Esophagus muscularis mucosa (tissue), 4 donors: ENCODE measurements around the gene LAMA5. TPM values are rescaled to one million over a fixed set of nuclear protein-coding genes. Genes with fewer than 3 reads are reported as not detected.

ENCODE experiments used
- DNase-seq: peaks from one replicate; pipeline ENCODE4 v3.0.0-alpha.2; 2017; ENCODE audit errors: extremely low spot score
- H3K27ac ChIP-seq, 4 donors: fragments of 200-600 bp; sonication (generic); replicated peaks in 1 of 4; 1 replicate in 3 of 4; 2 replicates in 1 of 4; pipeline ENCODE4 v1.5.1; 2016 to 2019; ENCODE audit warnings: mild to moderate bottlenecking in 1 of 4
- H3K27me3 ChIP-seq, 4 donors: fragments of 200-600 bp; sonication (generic); one replicate each; pipeline versions ENCODE4 v1.5.1 to v1.6.0; 2016 to 2019
- H3K36me3 ChIP-seq, 4 donors: fragments of 200-600 bp; sonication (generic); one replicate each; pipeline ENCODE4 v1.5.1; 2016 to 2019
- H3K4me1 ChIP-seq, 4 donors: fragments of 200-600 bp; sonication (generic); one replicate each; pipeline ENCODE4 v1.5.1; 2016 to 2019
- H3K4me3 ChIP-seq, 4 donors: fragments of 200-600 bp; sonication (generic); 1 replicate in 2 of 4; 2 replicates in 2 of 4; pipeline ENCODE4 v1.5.1; 2016 to 2019; ENCODE audit warnings: mild to moderate bottlenecking in 4 of 4, moderate library complexity in 1 of 4
- H3K9me3 ChIP-seq, 4 donors: fragments of 200-600 bp; sonication (generic); 1 replicate in 3 of 4; 2 replicates in 1 of 4; pipeline ENCODE4 v1.5.1; 2016 to 2019
- EP300 ChIP-seq: sonication (generic); formaldehyde crosslinking; IDR thresholded peaks from one replicate; pipeline ENCODE4 v1.6.1; 2017; ENCODE audit warnings: antibody characterized with exemption
- POLR2A ChIP-seq: fragments of 450-650 bp; IDR thresholded peaks from one replicate; pipeline ENCODE4 v1.6.1; 2017; ENCODE audit warnings: antibody characterized with exemption, moderate library complexity, mild to moderate bottlenecking, low read depth
- POLR2AphosphoS5 ChIP-seq, 2 donors: sonication (generic); formaldehyde crosslinking; IDR thresholded peaks; one replicate each; pipeline ENCODE4 v1.6.1; 2017; ENCODE audit warnings: antibody characterized with exemption in 2 of 2
- WGBS: methylation state at CpG from one replicate; pipeline ENCODE4 v1.1.5; 2018; 5-methylcytosine and 5-hydroxymethylcytosine counted together
- intact Hi-C: fragments of 100-400 bp; cut with DNase I; formaldehyde crosslinking; loops from one replicate; pipeline ENCODE4 v1.15.1; 2023
- total RNA-seq, 4 donors: library from RNA; depleted of rRNA; stranded (reverse); fragments of >200 nt; gene quantifications; one replicate each; pipeline versions ENCODE4 v1.1.0 to v1.2.1, GENCODE V29; 2016
- TF ChIP-seq, protein P1 (sequence below), 3 experiments: fragments of 200-600 bp in 2 of 3; fragments of 450-650 bp in 1 of 3; sonication (generic) in 2 of 3; IDR thresholded peaks; one replicate each; pipeline ENCODE4 v1.5.1; 2017 to 2019; ENCODE audit warnings: antibody characterized with exemption in 3 of 3, mild to moderate bottlenecking in 2 of 3, moderate library complexity in 1 of 3

LAMA5 gene
- total RNA-seq, 4 donors from 2014 or later, result 70.1 to 257 (median 150) TPM

DNA sequence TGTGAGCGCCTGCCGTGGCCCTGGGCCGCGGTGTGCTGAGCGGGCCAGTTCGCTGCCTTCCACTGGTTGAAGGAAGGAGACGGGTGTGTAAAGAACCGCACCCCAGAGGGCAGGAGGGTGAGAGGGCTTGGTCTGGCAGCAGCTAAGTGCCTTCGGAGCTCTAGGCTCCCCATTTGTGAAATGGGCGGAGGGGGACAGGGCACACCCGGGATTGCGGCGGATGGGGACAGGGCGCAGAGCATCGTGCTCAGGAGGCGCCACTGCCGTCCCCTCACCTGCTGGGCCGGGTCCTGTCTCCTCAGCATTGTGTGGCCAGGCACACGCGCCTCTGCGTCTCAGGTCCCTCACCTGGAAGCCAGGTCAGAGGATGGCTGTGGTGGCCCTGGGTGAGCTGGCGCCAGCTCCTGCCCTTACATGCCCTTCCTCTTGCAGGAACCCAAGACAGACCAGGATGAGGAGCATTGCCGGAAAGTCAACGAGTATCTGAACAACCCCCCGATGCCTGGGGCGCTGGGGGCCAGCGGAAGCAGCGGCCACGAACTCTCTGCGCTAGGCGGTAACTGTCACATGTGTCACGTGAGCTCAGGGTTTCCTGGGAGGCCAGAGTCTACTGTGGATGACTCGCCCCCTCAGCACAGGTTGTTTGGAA is 61.2 kb downstream of the LAMA5 start:
- Histone ChIP-seq H3K4me3 (no peak overlapping the region), H3K9me3 (no peaks in the 10 kb centered on the region), H3K27me3 (no peaks in the 10 kb centered on the region), H3K4me1 (peaks cover 27 to 54% (median 42%) of the 10 kb centered on the region in 4 donors), H3K36me3 (peaks cover 43 to 74% (median 69%) of the 10 kb centered on the region in 4 donors), H3K27ac (peak overlapping the region in 1 of 4 donors; percentile 15)
- WGBS, result 81% methylated on average over 29 of the region's 33 CpGs
- TF ChIP-seq POLR2AphosphoS5 (IDR thresholded peaks at IDR 0.05), result no peak
- TF ChIP-seq, protein P1, sequence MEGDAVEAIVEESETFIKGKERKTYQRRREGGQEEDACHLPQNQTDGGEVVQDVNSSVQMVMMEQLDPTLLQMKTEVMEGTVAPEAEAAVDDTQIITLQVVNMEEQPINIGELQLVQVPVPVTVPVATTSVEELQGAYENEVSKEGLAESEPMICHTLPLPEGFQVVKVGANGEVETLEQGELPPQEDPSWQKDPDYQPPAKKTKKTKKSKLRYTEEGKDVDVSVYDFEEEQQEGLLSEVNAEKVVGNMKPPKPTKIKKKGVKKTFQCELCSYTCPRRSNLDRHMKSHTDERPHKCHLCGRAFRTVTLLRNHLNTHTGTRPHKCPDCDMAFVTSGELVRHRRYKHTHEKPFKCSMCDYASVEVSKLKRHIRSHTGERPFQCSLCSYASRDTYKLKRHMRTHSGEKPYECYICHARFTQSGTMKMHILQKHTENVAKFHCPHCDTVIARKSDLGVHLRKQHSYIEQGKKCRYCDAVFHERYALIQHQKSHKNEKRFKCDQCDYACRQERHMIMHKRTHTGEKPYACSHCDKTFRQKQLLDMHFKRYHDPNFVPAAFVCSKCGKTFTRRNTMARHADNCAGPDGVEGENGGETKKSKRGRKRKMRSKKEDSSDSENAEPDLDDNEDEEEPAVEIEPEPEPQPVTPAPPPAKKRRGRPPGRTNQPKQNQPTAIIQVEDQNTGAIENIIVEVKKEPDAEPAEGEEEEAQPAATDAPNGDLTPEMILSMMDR (IDR thresholded peaks at IDR 0.05), result no peak
- TF ChIP-seq EP300, result no peak
- TF ChIP-seq POLR2A, result no peak
- intact Hi-C loops, result no loop called here
- no peak for DNase-seq

DNA sequence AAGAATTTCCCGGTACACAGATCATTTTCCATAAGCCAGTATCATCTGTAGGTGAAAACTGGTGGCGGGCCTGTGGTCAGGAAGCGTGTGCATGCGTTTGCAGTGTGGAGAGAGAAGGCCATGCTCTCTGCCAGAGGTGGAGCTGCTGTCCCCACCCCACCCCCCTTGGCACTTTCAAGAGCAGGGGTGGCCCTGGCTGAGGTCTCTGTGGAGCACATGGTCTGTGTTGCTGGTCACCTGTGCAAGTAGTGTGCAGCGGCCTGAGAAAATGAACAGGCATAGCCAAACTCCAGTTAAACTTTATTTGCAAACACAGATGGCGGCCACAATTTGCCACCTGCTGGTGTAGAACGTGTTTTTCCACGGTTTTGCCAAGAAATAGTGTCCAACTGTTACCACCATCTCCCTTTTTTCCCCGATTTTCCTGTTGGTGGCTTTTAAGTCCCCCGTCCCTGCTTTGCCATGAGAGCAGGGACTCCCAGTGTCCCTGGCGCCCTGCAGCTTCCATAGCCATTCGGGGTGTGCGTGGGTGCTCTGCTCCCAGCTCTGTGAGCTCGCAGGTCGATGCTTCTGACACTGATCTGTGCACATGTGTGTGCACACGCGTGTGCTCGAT is 61.9 kb downstream of the LAMA5 start:
- peaks cover 36 to 67% (median 62%) of the 10 kb centered on the region in 4 donors for H3K36me3 ChIP-seq
- no peak overlapping the region for H3K4me3 ChIP-seq
- WGBS, result 76% methylated on average over 13 of the region's 18 CpGs
- H3K4me1 ChIP-seq, result peaks cover 27 to 54% (median 42%) of the 10 kb centered on the region in 4 donors
- intact Hi-C loops, result no loop called here
- H3K27ac ChIP-seq, result peak overlapping the region in 2 of 4 donors; percentile 15 to 99
- no peaks in the 10 kb centered on the region for H3K27me3 ChIP-seq
- H3K9me3 ChIP-seq, result no peaks in the 10 kb centered on the region
- no peak for DNase-seq
- no peak for TF ChIP-seq POLR2AphosphoS5 (IDR thresholded peaks at IDR 0.05)
- no peak for TF ChIP-seq POLR2A
- TF ChIP-seq, protein P1 (IDR thresholded peaks at IDR 0.05), result no peak
- no peak for TF ChIP-seq EP300

DNA sequence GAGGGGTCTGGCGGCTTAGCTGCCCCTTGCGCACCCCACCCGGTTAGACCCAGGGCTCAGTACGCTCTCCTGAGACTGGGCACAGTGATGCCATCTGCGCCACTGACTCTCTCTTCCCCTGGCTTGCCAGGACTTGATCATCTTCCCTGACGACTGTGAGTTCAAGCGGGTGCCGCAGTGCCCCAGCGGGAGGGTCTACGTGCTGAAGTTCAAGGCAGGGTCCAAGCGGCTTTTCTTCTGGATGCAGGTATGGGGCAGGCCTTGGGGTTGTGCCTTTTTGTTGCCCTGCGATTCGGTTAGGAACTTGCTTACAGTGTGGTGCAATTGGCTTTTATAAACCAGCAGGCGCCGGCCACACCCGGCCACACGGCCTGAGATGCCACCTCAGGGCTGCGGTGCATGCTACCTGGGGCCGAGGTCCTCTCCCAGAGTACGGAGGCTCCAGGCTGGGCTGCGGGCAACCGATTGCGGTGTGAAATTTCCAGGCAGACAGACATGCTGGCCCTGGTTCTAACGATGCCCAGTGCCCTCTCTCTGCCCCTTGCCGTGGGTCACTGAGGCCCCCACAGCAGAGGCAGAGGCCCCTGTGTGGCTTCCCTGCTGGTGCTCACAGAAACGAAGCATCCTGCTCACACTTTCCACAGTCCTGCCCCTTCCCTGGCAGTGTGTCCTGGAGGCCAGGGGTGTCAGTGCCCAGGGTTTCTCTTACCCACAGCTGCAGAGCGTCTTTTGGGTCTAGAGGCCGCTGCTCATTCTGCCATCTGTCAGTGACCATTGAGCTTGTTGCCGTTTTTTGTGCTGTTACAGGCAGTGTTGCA is 62.6 kb downstream of the LAMA5 start:
- 70% methylated on average over 26 of the region's 29 CpGs for WGBS
- intact Hi-C loops, result no loop called here
- Histone ChIP-seq H3K9me3 (no peaks in the 10 kb centered on the region), H3K27ac (peak overlapping the region; percentile 95 to 99 (median 98)), H3K4me1 (peaks cover 27 to 54% (median 42%) of the 10 kb centered on the region in 4 donors), H3K27me3 (no peaks in the 10 kb centered on the region), H3K36me3 (peaks cover 29 to 60% (median 55%) of the 10 kb centered on the region in 4 donors), H3K4me3 (peak overlapping the region; percentile 77 to 99 (median 86))
- DNase-seq, result no peak
- TF ChIP-seq POLR2A, result no peak
- no peak for TF ChIP-seq POLR2AphosphoS5 (IDR thresholded peaks at IDR 0.05)
- TF ChIP-seq, protein P1 (IDR thresholded peaks at IDR 0.05), result no peak
- TF ChIP-seq EP300, result no peak

DNA sequence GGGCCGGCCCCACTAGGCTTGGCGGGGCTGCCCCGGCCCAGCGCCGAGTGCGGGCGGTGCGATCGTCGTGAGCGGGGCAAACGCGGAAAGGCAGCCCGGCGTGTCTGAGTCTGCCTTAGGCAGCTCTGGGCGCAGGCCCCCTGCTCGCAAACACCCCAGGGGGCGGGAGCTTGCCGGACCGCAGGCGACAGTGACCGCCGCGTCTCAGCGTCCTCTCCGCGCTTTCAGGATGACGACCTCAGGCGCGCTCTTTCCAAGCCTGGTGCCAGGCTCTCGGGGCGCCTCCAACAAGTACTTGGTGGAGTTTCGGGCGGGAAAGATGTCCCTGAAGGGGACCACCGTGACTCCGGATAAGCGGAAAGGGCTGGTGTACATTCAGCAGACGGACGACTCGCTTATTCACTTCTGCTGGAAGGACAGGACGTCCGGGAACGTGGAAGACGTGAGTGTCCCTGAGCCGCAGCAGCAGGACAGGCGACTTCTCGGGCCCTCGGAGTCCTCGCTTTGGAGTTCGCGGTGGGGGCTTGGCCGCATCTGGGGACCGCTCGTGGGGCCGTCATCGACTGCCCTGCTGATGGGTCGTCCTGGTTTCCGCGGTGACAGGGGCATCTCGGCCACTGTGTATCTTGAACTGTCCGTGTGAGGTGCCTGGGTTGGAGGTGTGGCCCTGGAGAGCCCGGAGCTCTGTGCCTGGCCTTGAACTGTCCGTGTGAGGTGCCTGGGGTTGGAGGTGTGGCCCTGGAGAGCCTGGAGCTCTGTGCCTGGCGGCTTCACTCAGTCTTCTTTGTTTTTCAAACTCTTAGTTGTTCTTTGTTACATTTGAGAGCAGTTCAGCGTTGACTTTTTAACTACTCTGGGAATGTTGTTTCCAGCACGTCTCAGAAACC is 63.5 kb downstream of the LAMA5 start:
- H3K27ac ChIP-seq, result peak overlapping the region; percentile 95 to 99 (median 98)
- H3K9me3 ChIP-seq, result no peaks in the 10 kb centered on the region
- TF ChIP-seq POLR2A (no peak), POLR2AphosphoS5 (IDR thresholded peaks at IDR 0.05) (no peak), EP300 (no peak)
- TF ChIP-seq, protein P1 (IDR thresholded peaks at IDR 0.05), result no peak
- H3K36me3 ChIP-seq, result peaks cover 26 to 55% (median 48%) of the 10 kb centered on the region in 4 donors
- DNase-seq, result no peak
- H3K4me3 ChIP-seq, result peak overlapping the region; percentile 77 to 99 (median 86)
- H3K4me1 ChIP-seq, result peaks cover 27 to 54% (median 42%) of the 10 kb centered on the region in 4 donors
- intact Hi-C loops, result loop anchor here (2.0 kb wide), 1 partner anchor 49 kb away; no protein-coding TSS in a partner anchor
- H3K27me3 ChIP-seq, result no peaks in the 10 kb centered on the region
- 6% methylated on average over 26 of the region's 66 CpGs for WGBS
